Hematopoietic multipotent progenitor cell treated with erythropoietin and hydrocortisone succinate and interleukin-3 and kit ligand, for 15 days (in vitro differentiated cells): ENCODE results near the gene SPHK1.

Experiments used
- DNase-seq: peaks from one replicate; pipeline ENCODE4 v3.0.0-alpha.2; 2015; ENCODE audit warnings: low spot score

The SPHK1 gene

DNA sequence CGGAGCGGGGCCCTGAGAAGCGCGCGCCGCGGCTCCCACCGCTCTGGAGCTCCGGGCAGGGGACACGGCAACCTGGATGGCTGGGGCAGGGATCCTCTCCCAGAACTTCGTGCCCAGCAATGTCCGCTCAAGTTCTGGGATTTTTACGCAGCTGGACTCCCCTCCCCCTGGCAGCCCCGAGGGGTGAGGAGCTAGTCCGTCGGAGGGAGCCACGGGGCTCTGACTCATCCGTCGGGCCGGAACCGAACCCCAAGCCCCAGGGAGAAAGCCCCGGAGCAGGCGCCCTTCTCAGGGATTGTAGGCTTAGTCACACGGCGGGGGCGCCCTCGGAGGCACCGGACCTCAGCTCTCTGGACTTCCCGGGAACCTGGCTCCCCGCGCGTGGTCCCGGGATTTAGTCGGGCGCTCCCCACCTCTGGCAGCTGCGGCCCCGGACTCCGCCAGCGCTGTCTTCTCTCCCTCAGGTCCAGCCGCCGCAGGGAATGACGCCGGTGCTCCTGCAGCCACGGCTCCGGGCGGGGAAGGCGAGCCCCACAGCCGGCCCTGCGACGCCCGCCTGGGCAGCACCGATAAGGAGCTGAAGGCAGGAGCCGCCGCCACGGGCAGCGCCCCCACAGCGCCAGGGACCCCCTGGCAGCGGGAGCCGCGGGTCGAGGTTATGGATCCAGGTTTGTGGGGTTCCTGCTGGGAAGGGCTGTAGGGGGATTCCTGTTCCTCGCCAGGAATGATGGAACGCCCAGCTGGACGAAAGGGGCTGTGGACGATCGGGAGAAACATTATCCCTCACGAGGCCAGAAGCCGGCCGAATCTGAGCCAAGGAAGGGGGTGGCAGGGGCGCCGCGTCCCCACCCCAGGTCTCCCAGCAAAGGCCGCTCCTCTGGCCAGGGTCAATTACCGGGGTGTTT, 830 bp downstream of the SPHK1 start:
- DNase-seq = peak; percentile 79

DNA sequence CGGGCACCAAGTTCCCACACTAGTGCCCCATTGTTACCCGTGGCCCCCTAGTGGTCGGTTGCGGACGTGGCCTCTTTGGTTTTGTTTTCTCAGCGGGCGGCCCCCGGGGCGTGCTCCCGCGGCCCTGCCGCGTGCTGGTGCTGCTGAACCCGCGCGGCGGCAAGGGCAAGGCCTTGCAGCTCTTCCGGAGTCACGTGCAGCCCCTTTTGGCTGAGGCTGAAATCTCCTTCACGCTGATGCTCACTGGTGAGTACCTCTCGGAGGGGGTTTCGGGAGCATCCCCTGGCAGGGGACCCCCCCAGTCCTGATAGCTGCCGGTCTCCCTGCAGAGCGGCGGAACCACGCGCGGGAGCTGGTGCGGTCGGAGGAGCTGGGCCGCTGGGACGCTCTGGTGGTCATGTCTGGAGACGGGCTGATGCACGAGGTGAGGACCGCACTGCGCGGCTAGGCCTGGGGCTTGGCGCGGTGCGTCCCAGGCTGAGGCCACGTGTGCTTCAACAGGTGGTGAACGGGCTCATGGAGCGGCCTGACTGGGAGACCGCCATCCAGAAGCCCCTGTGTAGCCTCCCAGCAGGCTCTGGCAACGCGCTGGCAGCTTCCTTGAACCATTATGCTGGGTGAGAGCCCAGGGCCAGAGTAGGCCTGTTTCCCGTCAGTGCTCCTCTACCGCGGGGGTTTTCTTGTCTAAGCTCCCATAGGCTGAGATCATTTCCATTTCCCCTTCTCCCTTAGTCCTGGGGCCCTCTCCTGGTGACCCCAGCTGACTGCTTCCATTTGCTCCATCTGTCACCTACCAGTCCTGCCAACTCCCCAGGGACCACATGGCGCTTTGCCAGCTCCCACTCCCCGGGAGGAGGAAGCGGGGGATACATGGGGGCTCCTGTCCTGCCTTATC, 1.7 kb downstream of the SPHK1 start:
- peak; percentile 85 for DNase-seq

DNA sequence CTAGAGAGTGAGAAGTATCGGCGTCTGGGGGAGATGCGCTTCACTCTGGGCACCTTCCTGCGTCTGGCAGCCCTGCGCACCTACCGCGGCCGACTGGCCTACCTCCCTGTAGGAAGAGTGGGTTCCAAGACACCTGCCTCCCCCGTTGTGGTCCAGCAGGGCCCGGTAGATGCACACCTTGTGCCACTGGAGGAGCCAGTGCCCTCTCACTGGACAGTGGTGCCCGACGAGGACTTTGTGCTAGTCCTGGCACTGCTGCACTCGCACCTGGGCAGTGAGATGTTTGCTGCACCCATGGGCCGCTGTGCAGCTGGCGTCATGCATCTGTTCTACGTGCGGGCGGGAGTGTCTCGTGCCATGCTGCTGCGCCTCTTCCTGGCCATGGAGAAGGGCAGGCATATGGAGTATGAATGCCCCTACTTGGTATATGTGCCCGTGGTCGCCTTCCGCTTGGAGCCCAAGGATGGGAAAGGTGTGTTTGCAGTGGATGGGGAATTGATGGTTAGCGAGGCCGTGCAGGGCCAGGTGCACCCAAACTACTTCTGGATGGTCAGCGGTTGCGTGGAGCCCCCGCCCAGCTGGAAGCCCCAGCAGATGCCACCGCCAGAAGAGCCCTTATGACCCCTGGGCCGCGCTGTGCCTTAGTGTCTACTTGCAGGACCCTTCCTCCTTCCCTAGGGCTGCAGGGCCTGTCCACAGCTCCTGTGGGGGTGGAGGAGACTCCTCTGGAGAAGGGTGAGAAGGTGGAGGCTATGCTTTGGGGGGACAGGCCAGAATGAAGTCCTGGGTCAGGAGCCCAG, 2.8 kb downstream of the SPHK1 start:
- no peak for DNase-seq

DNA sequence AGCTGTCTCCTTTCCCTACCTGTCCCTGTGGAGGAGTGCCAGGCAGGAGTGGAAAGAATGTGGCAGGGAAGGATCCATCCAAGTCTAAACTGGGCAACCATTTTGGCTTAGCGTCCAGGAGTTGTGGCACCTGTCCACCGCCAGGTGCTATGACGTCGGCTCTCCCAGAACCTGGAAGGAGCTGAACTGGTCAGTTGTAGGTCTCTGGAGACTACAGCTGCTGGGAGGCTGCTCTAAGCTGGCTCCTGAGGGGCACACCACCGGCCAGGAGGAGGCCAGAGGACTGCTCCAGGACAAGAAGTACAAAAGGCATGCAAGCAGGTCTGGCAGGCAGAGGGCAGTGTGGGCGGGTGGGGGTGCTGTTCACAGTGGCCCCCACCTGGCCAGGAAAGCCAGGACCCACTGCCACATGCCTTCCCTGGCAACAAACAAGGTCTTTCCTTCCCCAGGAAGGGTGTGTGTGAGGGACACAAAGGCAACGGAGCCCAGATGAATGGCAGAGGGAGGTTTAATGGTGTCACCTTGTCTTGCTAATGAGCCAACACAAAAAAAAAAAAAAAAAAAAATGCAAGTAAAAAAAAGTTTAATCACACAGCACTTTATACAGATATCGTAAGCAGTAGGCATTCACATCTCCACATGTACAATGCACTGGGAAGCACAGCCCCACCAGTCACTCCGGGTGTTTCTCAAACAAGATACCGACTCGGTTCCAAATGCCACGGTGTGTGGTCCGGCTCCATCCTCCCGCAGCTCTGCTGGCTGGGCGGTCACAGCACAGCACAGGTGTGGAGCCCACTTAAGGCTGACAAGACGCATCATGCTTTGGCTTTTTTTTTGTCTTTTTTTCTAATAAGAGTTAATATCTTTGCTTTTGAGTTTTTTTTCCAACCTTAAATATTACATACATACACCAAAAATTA, 4.8 kb downstream of the SPHK1 start:
- no peak for DNase-seq

DNA sequence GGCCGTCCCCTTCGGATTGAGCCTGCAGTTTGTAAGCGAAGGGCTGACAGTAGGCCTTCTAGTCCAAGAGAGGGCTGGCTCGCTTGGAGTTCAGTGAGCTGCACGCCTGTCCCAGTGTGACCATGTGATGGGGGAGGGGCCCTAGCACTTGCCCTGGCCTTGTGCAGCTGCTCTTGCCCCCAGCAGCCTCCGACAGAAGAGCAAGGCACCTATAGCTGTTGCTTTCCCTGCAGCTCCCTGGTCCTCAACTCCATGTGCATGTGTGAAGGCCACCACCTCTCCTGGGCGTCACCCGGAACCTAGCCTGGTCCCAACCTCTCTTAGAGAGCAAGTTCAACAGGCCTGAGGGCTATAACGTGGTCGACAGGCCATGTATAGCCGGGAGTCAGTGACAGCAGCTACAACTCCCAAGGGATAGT, 5.6 kb downstream of the SPHK1 start:
- no peak for DNase-seq

DNA sequence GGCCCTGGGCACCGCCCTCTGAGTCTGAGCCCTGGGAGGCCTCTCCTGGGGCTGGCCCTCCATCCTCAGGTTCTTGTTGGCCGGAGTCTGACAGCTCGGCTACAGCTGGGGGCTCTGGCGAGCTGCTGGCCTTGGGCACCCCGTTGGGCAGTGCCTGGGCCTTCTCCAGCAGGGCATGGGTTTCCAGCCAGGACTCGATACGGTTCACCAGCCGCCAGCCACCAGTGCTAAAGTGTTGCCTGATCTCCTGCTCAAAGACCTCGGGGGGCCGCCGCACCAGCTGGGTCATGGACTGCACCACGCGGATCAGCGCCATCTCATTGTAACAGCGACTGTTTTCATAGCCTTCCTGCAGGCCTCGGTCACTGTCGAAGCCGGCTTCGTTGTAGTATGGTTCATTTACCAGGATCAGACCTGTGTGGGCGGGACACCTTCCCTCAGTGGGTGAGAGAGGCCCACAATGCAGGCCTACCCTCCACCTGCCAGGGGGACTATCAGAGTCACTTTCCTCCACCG, 6.8 kb downstream of the SPHK1 start:
- DNase-seq = no peak

DNA sequence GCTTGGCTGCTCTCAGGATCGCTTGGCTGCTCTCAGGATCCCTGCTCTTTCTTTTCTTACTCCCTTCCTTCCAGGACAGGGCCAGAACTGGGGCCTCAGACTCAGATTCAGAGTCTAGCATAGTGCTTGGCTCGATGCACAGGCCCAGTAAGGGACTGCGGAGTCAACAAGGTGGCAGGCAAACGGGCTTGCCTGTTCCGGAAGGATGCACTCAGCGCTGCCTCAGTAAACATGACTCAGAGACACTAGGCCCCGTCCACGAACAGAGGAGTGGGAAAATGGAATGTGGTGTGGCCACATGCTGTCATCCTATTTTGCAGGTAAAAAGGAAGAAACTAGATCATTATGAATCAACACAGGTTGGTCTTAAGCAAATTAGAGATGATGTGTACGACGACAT, 9.8 kb downstream of the SPHK1 start:
- DNase-seq = no peak

DNA sequence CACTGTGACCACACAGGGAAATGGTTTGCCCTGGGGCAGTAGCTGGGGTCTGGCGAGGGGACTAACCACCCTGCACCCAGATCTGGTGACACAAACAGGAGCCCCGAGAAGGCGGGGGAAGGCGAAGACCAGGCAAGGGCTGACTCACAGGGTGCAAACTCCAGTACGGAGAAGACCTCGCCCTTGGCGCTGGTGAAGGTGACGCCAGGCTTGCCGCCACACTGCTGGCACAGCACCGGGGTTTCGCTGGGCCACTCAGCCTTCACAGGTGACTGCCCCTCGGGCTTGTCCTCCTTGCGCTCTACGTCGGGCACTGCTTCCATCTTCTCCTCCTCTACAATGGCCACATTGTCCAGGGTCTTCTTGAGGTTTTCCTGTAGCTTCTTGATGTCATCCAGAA, 11.6 kb downstream of the SPHK1 start:
- DNase-seq = no peak

DNA sequence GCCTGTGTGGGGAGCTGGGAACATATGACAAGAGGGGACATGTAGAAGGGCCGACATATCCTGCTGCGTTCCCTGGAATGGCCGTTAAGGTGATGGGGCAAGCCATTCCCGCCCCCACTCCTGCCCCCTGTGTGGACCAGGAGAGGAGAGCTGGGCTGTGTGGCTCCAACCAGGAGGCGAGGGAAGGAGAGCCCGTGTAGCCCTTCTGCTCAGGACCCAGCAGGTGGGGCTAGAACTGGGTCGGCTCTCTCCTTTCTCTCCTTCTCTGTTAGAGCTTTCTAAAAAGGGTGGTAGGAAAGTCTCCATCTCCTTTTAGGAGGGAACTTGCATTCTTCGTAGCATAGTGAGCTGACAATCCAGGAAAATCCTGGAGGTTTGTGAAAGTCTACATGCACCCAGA, 12.8 kb downstream of the SPHK1 start:
- no peak for DNase-seq

DNA sequence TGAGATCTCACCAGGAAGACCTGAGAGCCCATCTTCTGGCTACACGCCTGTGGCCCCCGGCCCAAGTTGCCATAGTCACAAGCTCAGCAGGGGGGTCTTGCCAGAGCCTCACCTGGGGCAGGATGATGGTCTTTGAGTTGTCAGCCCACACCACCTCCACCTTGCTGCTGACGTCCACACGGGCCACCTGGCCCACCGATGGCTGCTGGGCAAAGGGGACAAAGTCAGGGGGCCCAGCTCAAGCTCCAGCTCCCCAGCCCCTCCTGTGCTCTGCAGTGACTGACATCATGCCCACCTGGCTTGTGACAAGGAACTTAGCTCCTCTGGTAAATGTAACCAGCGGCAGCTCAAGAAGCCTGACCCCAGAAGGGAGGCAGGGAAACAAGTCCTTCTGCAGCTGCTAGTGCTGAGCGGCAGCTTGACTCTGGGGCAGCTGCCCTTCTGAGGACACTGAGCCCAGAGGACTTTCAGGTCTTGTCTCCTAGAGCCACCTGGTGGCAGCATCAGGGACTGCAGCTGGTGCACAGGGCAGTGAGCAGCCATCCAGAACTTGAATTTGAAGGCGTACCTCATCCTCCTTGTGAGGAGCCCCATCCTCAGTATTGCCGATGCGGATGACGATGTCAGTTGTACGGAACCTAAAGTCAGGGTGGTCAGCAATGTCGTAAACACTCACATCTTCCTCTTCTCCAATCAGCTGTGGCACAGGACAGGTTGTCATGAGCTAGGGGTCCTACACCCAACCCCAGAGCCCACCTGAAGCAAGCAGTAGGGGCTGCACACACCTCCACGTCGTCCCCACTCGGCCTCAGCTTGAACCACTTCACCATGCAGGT, 13.5 kb downstream of the SPHK1 start:
- peak; percentile 88 for DNase-seq

DNA sequence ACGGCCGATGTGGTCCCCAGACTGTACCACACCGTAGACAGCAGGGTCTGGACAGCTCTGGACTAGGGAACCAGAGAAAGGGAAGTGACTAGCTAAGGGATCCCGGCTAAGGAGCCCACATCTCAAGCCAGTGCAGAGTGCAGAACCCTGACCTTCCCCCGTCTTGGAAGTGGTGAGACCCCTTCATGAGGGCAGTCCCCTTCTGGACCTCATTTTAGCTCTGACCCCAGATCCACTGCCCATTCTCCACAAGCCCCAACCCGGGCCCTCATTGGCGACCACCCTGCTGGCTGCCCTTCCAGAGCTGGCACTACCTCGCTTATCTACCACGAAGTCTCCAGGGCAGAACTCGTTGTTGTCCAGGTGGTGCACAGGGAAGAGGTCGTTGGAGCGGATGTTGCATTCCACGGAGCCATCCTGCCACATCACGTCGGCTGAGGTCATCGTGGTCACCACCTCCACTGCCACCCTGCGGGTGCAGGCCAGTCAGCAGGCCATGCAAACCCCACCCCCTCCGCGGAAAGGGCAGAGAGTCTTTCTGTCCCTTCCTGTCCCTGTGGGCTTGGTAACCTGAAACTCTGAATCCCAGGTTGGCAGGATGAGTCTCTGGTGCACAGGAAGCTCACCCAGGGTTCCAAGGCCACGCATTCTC, 14.2 kb downstream of the SPHK1 start:
- no peak for DNase-seq

DNA sequence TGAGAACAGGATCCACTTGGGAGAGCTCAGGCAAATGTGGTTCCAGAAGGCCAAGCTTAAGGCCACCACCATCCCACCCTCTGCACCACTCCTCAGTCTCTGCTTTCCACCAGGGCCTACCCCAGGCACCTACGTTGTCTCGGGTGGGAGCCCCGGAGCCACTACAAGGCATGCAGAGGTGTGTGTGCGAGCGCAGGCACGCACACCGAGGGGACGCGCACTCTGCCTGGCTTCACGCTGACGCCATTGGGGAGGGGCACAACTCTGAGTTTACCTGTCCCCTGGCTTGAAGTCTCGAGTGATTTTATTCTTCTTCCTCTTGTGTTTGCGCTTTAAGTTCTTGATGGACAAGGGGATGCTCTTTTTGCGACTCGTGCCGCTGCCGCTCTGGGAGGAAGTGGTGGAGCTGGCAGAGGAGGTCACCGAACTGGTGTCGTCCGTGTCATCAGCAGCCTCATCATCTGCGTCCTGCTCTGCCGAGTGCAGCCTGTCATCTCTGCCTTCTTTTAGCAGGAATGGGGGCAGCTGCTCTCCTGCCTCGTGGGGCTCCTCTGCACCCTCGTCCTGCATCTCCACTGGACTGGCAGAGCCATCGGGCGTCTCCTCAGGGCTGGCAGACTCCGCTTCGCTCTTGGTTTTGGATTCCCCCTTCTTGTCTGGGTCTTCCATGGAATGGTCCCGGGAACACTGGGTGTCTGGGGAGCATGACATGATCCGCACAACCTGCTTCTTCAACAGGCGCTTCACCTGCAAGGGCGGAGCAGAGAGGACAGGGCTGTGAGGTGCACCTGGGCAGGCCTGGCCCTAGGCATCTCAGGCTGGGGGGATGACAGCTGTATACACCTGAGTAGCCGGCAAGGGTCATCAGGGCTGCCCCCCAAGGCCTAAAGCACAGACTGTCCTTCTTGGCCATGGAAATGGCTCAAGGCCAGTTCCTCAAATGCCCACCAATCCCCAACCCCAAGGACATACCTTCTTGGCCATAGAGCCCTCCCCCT, 15.1 kb downstream of the SPHK1 start:
- no peak for DNase-seq

DNA sequence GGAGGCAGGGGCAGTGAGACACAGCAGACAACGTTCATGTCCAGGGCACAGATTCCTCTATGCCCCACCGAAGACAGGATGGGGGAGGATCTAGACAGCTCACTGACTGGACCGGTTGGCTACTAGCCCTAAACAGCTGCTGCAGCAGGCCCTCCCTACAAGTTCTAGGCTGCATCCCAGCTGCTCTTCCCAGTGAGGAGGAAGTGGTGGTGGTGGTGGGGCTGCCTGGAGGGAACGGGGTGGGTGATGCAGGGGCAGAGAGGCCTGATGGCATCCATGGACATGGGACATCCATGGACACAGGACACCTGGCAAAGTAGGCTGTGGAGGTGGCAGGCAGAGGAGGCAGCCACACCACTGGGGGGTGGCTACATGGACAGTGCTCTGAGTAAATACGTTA, 18.3 kb downstream of the SPHK1 start:
- no peak for DNase-seq

DNA sequence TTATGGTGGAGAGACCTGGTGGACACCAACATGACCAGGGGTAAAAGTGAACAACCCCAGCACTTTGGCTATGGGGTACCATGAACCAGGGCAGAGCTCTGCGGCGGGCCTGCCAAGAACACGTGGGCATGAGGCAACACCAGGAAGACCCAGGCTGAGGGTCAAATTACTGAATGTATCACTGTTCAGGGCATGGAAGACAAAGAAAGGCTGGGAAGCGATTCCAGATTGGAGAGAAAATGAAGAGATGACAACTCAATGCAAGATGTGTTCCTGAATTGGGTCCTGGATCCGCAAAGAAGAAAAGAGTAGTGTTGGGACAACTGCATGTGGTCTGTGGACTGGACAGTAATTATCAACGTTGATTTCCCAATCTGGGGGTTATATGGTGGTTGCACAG, 19.8 kb downstream of the SPHK1 start:
- no peak for DNase-seq

DNA sequence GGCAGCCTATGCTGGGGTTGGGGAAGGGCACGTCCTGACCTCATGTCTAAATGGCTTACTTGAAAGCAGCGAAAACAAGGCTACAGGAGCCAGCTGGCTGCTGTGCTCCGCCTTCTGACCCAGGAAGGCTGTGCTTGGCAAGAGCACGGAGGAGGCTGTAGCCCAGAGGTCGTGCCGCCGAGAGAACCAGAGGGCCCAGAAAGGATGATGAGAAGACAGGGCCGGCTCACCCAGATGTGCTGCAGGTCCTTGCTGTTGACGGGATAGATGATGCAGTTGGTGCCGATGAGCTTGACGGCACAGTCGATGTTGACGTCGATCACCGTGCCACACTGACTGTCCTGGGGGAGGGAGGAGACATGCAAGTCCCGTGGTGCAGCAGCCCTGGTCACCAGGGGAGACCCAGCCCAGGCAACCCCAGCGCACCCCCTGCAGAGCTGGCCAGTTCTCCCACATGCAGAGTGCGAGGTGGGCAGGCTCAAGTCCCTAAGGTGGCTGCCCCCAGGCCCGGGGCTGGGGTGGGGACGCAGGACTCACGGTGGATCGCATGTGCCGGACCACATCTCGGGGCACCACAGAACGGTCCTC, 20.7 kb downstream of the SPHK1 start:
- DNase-seq = no peak

DNA sequence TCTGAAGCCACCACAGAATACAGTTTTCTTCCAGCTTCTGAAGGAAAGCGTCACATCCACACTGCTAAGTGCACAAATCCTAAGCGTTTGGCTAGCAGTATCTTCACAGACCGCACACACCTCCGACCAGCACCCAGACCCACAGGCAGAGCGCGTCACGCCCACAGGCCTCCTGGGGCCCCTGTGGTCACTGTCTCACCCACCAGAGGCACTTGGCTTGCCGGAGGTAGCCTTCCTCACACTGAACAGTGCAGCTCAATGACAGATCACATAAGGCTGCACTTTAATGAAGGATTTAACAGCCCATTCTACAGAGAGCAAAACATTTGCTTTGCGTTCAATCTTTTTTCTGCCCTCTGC, 21.2 kb downstream of the SPHK1 start:
- DNase-seq = no peak

DNA sequence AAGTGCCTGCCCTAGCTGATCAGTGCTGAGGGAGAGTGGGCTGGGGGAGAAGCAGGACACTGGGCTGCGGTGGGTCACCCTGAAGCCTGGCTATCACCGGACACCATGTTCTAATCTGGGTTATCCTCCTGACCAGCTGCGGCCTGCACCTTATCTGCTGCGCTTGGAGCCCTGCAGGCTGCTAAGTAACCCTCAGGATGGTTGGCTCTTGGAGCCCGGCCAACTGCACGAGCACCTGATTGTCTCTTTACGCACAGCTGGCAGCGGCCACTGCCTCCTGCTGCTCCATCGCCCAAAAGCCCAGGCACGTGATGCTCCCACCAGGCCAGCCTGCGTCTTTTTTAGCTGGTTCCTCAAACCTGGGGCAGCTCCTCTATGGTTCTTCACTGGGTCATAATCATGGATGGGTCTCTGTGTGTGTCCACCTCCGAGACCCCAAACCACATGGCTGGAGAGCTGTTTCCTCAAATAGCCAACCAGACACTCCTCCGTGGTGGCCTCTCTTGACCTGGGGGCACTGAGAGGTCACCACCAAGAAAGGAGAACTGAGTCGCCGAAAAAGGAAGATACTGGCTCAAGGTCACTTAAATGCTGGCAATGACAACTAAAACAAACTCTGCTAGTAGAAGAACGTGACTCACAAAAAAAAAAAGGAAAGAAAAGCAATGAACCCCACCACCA, 21.7 kb downstream of the SPHK1 start:
- peak; percentile 84 for DNase-seq
